K562 (cell line): ENCODE data around the gene GXYLT2. TPM values are rescaled to one million over a fixed set of nuclear protein-coding genes. Genes with fewer than 3 reads are reported as not detected.
A peak's percentile ranks its signal among the peaks of the same experiment; 100 is the strongest.

ENCODE experiments used
- ATAC-seq: fragments of 200-7000 bp; cut with Tn5 transposase; 3 replicates; pipeline ENCODE4 v1.9.1; 2020; ENCODE audit warnings: moderate library complexity
- BruUV-seq: library from RNA; stranded (reverse); fragments of 400-500 nt; replicated peaks from 2 replicates; lab custom pipeline; 2021; lab: Mats Ljungman, UMichigan
- CTCF ChIA-PET: fragments of 300-600 bp; formaldehyde crosslinking; extraction: SDS; loops from one replicate; lab custom pipeline; 2021; ENCODE audit warnings: low intra/inter-chr PET ratio; lab: Yijun Ruan, JAX
- POLR2A ChIA-PET: fragments of 300-600, 350-650 bp; sonication (Branson Sonifier 250); formaldehyde crosslinking; extraction: SDS; loops from one replicate; lab custom pipeline; 2021; ENCODE audit warnings: antibody characterized with exemption, inconsistent platforms; lab: Yijun Ruan, JAX
- DNase-seq, 4 experiments: peaks; one replicate each; pipeline versions ENCODE4 v3.0.0 to v3.0.0-alpha.2; 2011 to 2018; ENCODE audit warnings: low spot score in 3 of 4, mixed read lengths in 3 of 4; ENCODE audit errors: extremely low read depth in 1 of 4
- FAIRE-seq: peaks from 2 replicates; lab custom pipeline; 2011; peaks lifted over from hg19 to GRCh38; lab: Jason Lieb, UNC
- H2AFZ ChIP-seq: 2 replicates; pipeline ENCODE4 v1.6.0; 2011; ENCODE audit warnings: low read depth, low read length, control low read depth, inconsistent platforms
- H3K27ac ChIP-seq: fragments of 200-600 bp; 3 replicates; pipeline ENCODE4 v1.8.0; 2011; ENCODE audit warnings: low read depth, mild to moderate bottlenecking, control low read depth, inconsistent platforms, low read length, moderate library complexity, mixed read lengths; ENCODE audit errors: extremely low read depth
- H3K27me3 ChIP-seq, 2 experiments: fragments of 300-600 bp in 1 of 2; 2 replicates in 1 of 2; 3 replicates in 1 of 2; pipeline versions ENCODE4 v1.6.0 to v1.8.0; 2011; ENCODE audit warnings: inconsistent platforms in 2 of 2, low read length in 2 of 2, mild to moderate bottlenecking in 1 of 2, mixed read lengths in 1 of 2, moderate library complexity in 1 of 2; ENCODE audit not compliant: control insufficient read depth in 2 of 2, insufficient read depth in 2 of 2
- H3K36me3 ChIP-seq: fragments of 300-600 bp; 3 replicates; pipeline ENCODE4 v1.8.0; 2011; ENCODE audit warnings: mild to moderate bottlenecking, low read length, inconsistent platforms; ENCODE audit not compliant: control insufficient read depth, insufficient read depth
- H3K4me1 ChIP-seq, 2 experiments: fragments of 200-600 bp in 1 of 2; replicated peaks in 1 of 2; 2 replicates in 1 of 2; 3 replicates in 1 of 2; pipeline versions ENCODE4 v1.5.1 to v1.8.0; 2011; ENCODE audit warnings: inconsistent platforms in 2 of 2, low read length in 2 of 2, mild to moderate bottlenecking in 1 of 2, mixed read lengths in 1 of 2, moderate library complexity in 1 of 2; ENCODE audit not compliant: control insufficient read depth in 2 of 2, insufficient read depth in 2 of 2
- H3K4me2 ChIP-seq: 2 replicates; pipeline ENCODE4 v1.6.1; 2011; ENCODE audit warnings: low read length, control low read depth, inconsistent platforms, mixed read lengths; ENCODE audit not compliant: insufficient read depth
- H3K4me3 ChIP-seq: fragments of 200-600 bp; sonication (generic), shearing (Covaris generic); 2 replicates; pipeline ENCODE4 v1.5.1; 2016; ENCODE audit warnings: control low read depth, inconsistent platforms
- H3K79me2 ChIP-seq: fragments of 200-600 bp; 3 replicates; pipeline ENCODE4 v1.8.0; 2011; ENCODE audit warnings: low read length, inconsistent platforms; ENCODE audit not compliant: control insufficient read depth, insufficient read depth
- H3K9ac ChIP-seq, 2 experiments: 2 replicates each; pipeline versions ENCODE4 v1.6.0 to v1.6.1; 2011; ENCODE audit warnings: low read depth in 2 of 2, low read length in 2 of 2, control low read depth in 1 of 2, inconsistent platforms in 1 of 2, mild to moderate bottlenecking in 1 of 2, mixed read lengths in 1 of 2; ENCODE audit not compliant: insufficient read depth in 1 of 2
- H3K9me1 ChIP-seq: one replicate; pipeline ENCODE4 v1.6.0; 2011; ENCODE audit warnings: inconsistent platforms, mild to moderate bottlenecking, low read length, moderate library complexity; ENCODE audit not compliant: control insufficient read depth, insufficient read depth
- H3K9me3 ChIP-seq: replicated peaks from 2 replicates; pipeline ENCODE4 v1.5.1; 2011; ENCODE audit warnings: low read depth, low read length, inconsistent platforms; ENCODE audit not compliant: control insufficient read depth, insufficient read depth
- H4K20me1 ChIP-seq: replicated peaks from 2 replicates; pipeline ENCODE4 v1.6.1; 2011; ENCODE audit warnings: low read length, inconsistent platforms, mixed read lengths; ENCODE audit not compliant: control insufficient read depth, insufficient read depth
- E2F8 ChIP-seq: fragments of 450-650 bp; IDR thresholded peaks from 2 replicates; pipeline ENCODE4 v1.7.1; 2018; ENCODE audit warnings: mild to moderate bottlenecking, low read depth; ENCODE audit not compliant: partially characterized antibody
- GTF2E2 ChIP-seq: fragments of 200-800 bp; sonication (Bioruptor generic); IDR thresholded peaks from 2 replicates; pipeline ENCODE4 v1.6.1; 2016; ENCODE audit warnings: missing genetic modification characterization, missing compliant biosample characterization
- IFI16 ChIP-seq: fragments of 250-450 bp; sonication (Bioruptor Pico); IDR thresholded peaks from 2 replicates; pipeline ENCODE4 v2.1.2; 2022; ENCODE audit warnings: mild to moderate bottlenecking, inconsistent platforms
- MLLT1 ChIP-seq, 2 experiments: fragments of 450-650 bp; IDR thresholded peaks; 2 replicates each; pipeline ENCODE4 v1.6.1; 2016
- POLR2AphosphoS2 ChIP-seq: IDR thresholded peaks from 2 replicates; pipeline ENCODE4 v1.6.1; 2012; ENCODE audit warnings: low read length, improper control_type of control experiment
- POLR2AphosphoS5 ChIP-seq: IDR thresholded peaks from 2 replicates; pipeline ENCODE4 v1.6.1; 2011; ENCODE audit warnings: mild to moderate bottlenecking, low read depth, low read length, moderate library complexity; ENCODE audit not compliant: control insufficient read depth, insufficient read depth
- ZBTB43 ChIP-seq: sonication (generic); formaldehyde crosslinking; IDR thresholded peaks from 2 replicates; pipeline ENCODE4 v1.8.0; 2023; ENCODE audit warnings: mild to moderate bottlenecking, missing genetic modification reagents
- ZNF24 ChIP-seq: fragments of 450-650 bp; IDR thresholded peaks from 2 replicates; pipeline ENCODE4 v1.6.1; 2016
- ZNF655 ChIP-seq: fragments of 250-450 bp; sonication (Bioruptor Pico); IDR thresholded peaks from 2 replicates; pipeline ENCODE4 v1.5.0; 2021
- WGBS: fragments of 100-300 bp; shearing (Covaris generic); methylation state at CpG from one replicate; pipeline ENCODE4 v1.1.6; 2016; ENCODE audit warnings: low coverage, mixed read lengths; ENCODE audit not compliant: insufficient coverage; ENCODE audit errors: missing lambda C conversion rate; 5-methylcytosine and 5-hydroxymethylcytosine counted together
- in situ Hi-C: fragments of 300-500 bp; cut with MboI; formaldehyde crosslinking; loops from 4 replicates; pipeline ENCODE4 v1.15.0; 2018; ENCODE audit warnings: inconsistent platforms, mixed read lengths
- intact Hi-C: fragments of 100-400 bp; cut with micrococcal nuclease; formaldehyde crosslinking; loops from 2 replicates; pipeline ENCODE4 v1.14.2; 2022
- polyA plus RNA-seq, 8 experiments: library from polyadenylated mRNA; depleted of rRNA in 4 of 8; stranded (reverse) in 5 of 8; unstranded in 3 of 8; fragments of >200 nt; fragmentation: Nextera tagmentation in 2 of 8; fragmentation: Illumina TruSeq in 1 of 8; extraction: Ambion mirVana in 2 of 8; extraction: Trizol in 1 of 8; gene quantifications; 2 replicates each; pipeline versions ENCODE4 v1.2.1 to v1.2.3, GENCODE V29; 2011 to 2014; ENCODE audit warnings: inconsistent platforms in 1 of 8, missing spikeins in 1 of 8
- total RNA-seq, 7 experiments: library from RNA; depleted of rRNA in 6 of 7; stranded (reverse); fragments of >200 nt in 6 of 7; fragmentation: Illumina TruSeq in 2 of 7; extraction: Trizol in 2 of 7; gene quantifications; 2 replicates each; pipeline versions ENCODE4 v1.2.1 to v1.2.3, GENCODE V29; 2011 to 2021; ENCODE audit warnings: low replicate concordance in 1 of 7

The GXYLT2 gene
- total and polyA plus RNA-seq, 9 of the 15 experiments (the other 6 are each of a cell fraction or from before 2014, with no cell fraction given), result 0.71 to 6.0 (median 3.3) TPM

- TF ChIP-seq POLR2AphosphoS2, result no peak
- no peak for TF ChIP-seq IFI16 (CRISPR knock-in tag)
- no peak for TF ChIP-seq ZNF24
Observed at GRCh38 chr3:72995337-72995736, 107.5 kb downstream of the GXYLT2 start (continued).

- peak overlapping the region; percentile 85 for H3K4me3 ChIP-seq
- WGBS, result 67% methylated on average over 12 of the region's 20 CpGs
- peak overlapping the region; percentile 88 for H3K4me2 ChIP-seq
- intact Hi-C loops, result loop anchor here (5.0 kb wide), 2 partner anchors 61 to 109 kb away; partner anchors contain the start of gene GXYLT2
- peak overlapping the region; percentile 98 for H2AFZ ChIP-seq
- H3K79me2 ChIP-seq, result peaks cover 43% of the 10 kb centered on the region
- H3K9ac ChIP-seq, result peak overlapping the region; percentile 94 to 96; a peak in 3 of 4 replicates
- POLR2A ChIA-PET, result interaction anchor here (0.7 to 2.0 kb wide), 3 partner anchors 14 to 365 kb away, joined by 3 to 12 read pairs (median 3); no protein-coding TSS in a partner anchor
- no peaks in the 10 kb centered on the region for H3K9me3 ChIP-seq
- peaks cover 17% of the 10 kb centered on the region for H4K20me1 ChIP-seq
- CTCF ChIA-PET, result interaction anchor here (4.0 kb wide), 1 partner anchor 57 kb away, joined by 21 read pairs; no protein-coding TSS in a partner anchor
- ATAC-seq (no peak), DNase-seq (no peak), FAIRE-seq (no peak)
- H3K36me3 ChIP-seq, result peaks cover 30% of the 10 kb centered on the region
- TF ChIP-seq GTF2E2 (tag), result 0 out of 2 replicates have a peak, but pooled peaks have one; percentile 2
- TF ChIP-seq ZNF655 (CRISPR knock-in tag), result no peak
- TF ChIP-seq E2F8, result no peak
- 0 out of 4 replicates have a peak, but pooled peaks of 1 of the 2 experiments have one; percentile 50 for TF ChIP-seq MLLT1 (IDR thresholded peaks at IDR 0.05)
- TF ChIP-seq POLR2AphosphoS5, result no peak
- TF ChIP-seq ZBTB43 (CRISPR knock-in tag), result no peak
- BruUV-seq, result TSS peak; percentile 72
- H3K9me1 ChIP-seq, result no peaks in the 10 kb centered on the region
- in situ Hi-C loops, result no loop called here
- H3K27me3 ChIP-seq, result no peaks in the 10 kb centered on the region
- peak overlapping the region; percentile 96 for H3K27ac ChIP-seq
- peaks cover 13 to 24% of the 10 kb centered on the region in 2 experiments; a peak in 4 of 5 replicates for H3K4me1 ChIP-seq
Observed at GRCh38 chr3:72996121-72996472, 108.3 kb downstream of the GXYLT2 start.
